GM12878 (cell line): ENCODE results near the gene CACNA1A. TPM values are rescaled to one million over a fixed set of nuclear protein-coding genes. Genes with fewer than 3 reads are reported as not detected.

ENCODE experiments used
- ATAC-seq: fragments of 200-7000 bp; cut with Tn5 transposase; 3 replicates; pipeline ENCODE4 v1.9.1; 2020; ENCODE audit warnings: mild to moderate bottlenecking, moderate library complexity
- BruUV-seq: library from RNA; stranded (reverse); fragments of 400-500 nt; replicated peaks from 2 replicates; lab custom pipeline; 2021; lab: Mats Ljungman, UMichigan
- CTCF ChIA-PET: fragments of 300-600 bp; sonication (Branson Sonifier 250); formaldehyde crosslinking; extraction: SDS; loops from one replicate; lab custom pipeline; 2021; ENCODE audit warnings: inconsistent platforms; lab: Yijun Ruan, JAX
- POLR2A ChIA-PET: fragments of 350-600 bp; formaldehyde crosslinking; extraction: SDS; loops from one replicate; lab custom pipeline; 2021; ENCODE audit warnings: inconsistent platforms; lab: Charles Lee
- RAD21 ChIA-PET: fragments of 300-600 bp; sonication (Branson Sonifier 250); formaldehyde crosslinking; loops from one replicate; lab custom pipeline; 2023; ENCODE audit warnings: antibody characterized with exemption; ENCODE audit not compliant: unreplicated experiment; lab: Charles Lee
- SMC1A ChIA-PET: fragments of 300-600 bp; sonication (Branson Sonifier 250); formaldehyde crosslinking; loops from one replicate; lab custom pipeline; 2023; ENCODE audit not compliant: unreplicated experiment, uncharacterized antibody; lab: Charles Lee
- DNase-seq: peaks from one replicate; pipeline ENCODE4 v3.0.0-alpha.2; 2011; ENCODE audit warnings: low read depth, low spot score
- FAIRE-seq: peaks from 3 replicates; lab custom pipeline; 2011; peaks lifted over from hg19 to GRCh38; lab: Jason Lieb, UNC
- H2AFZ ChIP-seq: 2 replicates; pipeline ENCODE4 v1.6.0; 2011; ENCODE audit warnings: low read depth, low read length, control low read depth; ENCODE audit not compliant: control insufficient read depth
- H3K27ac ChIP-seq: 2 replicates; pipeline ENCODE4 v1.5.1; 2011; ENCODE audit warnings: control low read depth; ENCODE audit not compliant: control insufficient read depth, insufficient read depth
- H3K27me3 ChIP-seq, 2 experiments: replicated peaks in 1 of 2; 2 replicates each; pipeline versions ENCODE4 v1.6.0 to v1.6.1; 2011; ENCODE audit warnings: low read length in 1 of 2; ENCODE audit not compliant: control insufficient read depth in 2 of 2, insufficient read depth in 2 of 2
- H3K36me3 ChIP-seq, 2 experiments: 2 replicates each; pipeline ENCODE4 v1.5.1; 2011; ENCODE audit warnings: low read length in 1 of 2; ENCODE audit not compliant: control insufficient read depth in 2 of 2, insufficient read depth in 2 of 2
- H3K4me1 ChIP-seq: 2 replicates; pipeline ENCODE4 v1.6.1; 2011; ENCODE audit warnings: mild to moderate bottlenecking, low read length, moderate library complexity, mixed read lengths; ENCODE audit not compliant: control insufficient read depth, insufficient read depth
- H3K4me2 ChIP-seq: 2 replicates; pipeline ENCODE4 v1.6.0; 2011; ENCODE audit warnings: control low read depth; ENCODE audit not compliant: control insufficient read depth, insufficient read depth
- H3K4me3 ChIP-seq: fragments of 200-600 bp; sonication (generic); 2 replicates; pipeline ENCODE4 v1.5.1; 2016
- H3K79me2 ChIP-seq: 2 replicates; pipeline ENCODE4 v1.6.0; 2011; ENCODE audit warnings: low read length; ENCODE audit not compliant: control insufficient read depth, insufficient read depth
- H3K9ac ChIP-seq: 2 replicates; pipeline ENCODE4 v1.8.0; 2011; ENCODE audit warnings: low read length, control low read depth, mixed read lengths; ENCODE audit not compliant: control insufficient read depth, insufficient read depth
- H3K9me3 ChIP-seq: replicated peaks from 3 replicates; pipeline ENCODE4 v1.5.1; 2011; ENCODE audit warnings: mild to moderate bottlenecking, low read length; ENCODE audit not compliant: control insufficient read depth, insufficient read depth
- H4K20me1 ChIP-seq: 2 replicates; pipeline ENCODE4 v1.6.0; 2011; ENCODE audit not compliant: control insufficient read depth, insufficient read depth
- CUX1 ChIP-seq: IDR thresholded peaks from 2 replicates; pipeline ENCODE4 v1.6.1; 2012; ENCODE audit warnings: improper control_type of control experiment, low read depth, low read length; ENCODE audit not compliant: insufficient replicate concordance
- YBX1 ChIP-seq: fragments of 450-650 bp; IDR thresholded peaks from 2 replicates; pipeline ENCODE4 v1.6.1; 2016; ENCODE audit warnings: antibody characterized with exemption
- WGBS: methylation state at CpG from one replicate; pipeline ENCODE4 v1.1.6; 2016; ENCODE audit warnings: low lambda C conversion rate; ENCODE audit not compliant: insufficient replicate concordance, insufficient coverage; ENCODE audit errors: missing lambda C conversion rate; 5-methylcytosine and 5-hydroxymethylcytosine counted together
- in situ Hi-C: fragments of 300-500 bp; cut with MboI; formaldehyde crosslinking; loops from 9 replicates; pipeline ENCODE4 v1.14.3; 2018; ENCODE audit warnings: mixed read lengths
- intact Hi-C: fragments of 100-400 bp; cut with micrococcal nuclease; formaldehyde crosslinking; loops from one replicate; pipeline ENCODE4 v1.14.2; 2022; ENCODE audit not compliant: unreplicated experiment
- polyA plus RNA-seq, 11 experiments: library from polyadenylated mRNA; depleted of rRNA in 4 of 11; unstranded in 6 of 11; stranded (reverse) in 5 of 11; fragments of >200 nt; fragmentation: Nextera tagmentation in 4 of 11; fragmentation: Illumina TruSeq in 1 of 11; extraction: Ambion mirVana in 4 of 11; extraction: Trizol in 1 of 11; gene quantifications; 1 replicate in 1 of 11; 2 replicates in 10 of 11; pipeline versions ENCODE4 v1.2.1 to v1.2.3, GENCODE V29; 2011 to 2016; ENCODE audit warnings: inconsistent platforms in 2 of 11, missing spikeins in 2 of 11, low read depth in 1 of 11
- total RNA-seq, 4 experiments: library from RNA; depleted of rRNA in 3 of 4; stranded (reverse); fragments of >200 nt in 3 of 4; fragmentation: Illumina TruSeq in 1 of 4; extraction: Trizol in 1 of 4; gene quantifications; 2 replicates each; pipeline versions ENCODE4 v1.2.1 to v1.2.3, GENCODE V29; 2013 to 2021

The CACNA1A gene
- total and polyA plus RNA-seq, 10 of the 15 experiments (the other 5 are each of a cell fraction or from before 2014, with no cell fraction given) = 1.1 to 4.4 (median 2.5) TPM

GRCh38 chr19:13363954-13364353, 142.3 kb downstream of the CACNA1A start:
- ChIA-PET RAD21 (no interaction called here), CTCF (interaction anchor here (1.0 kb wide), 1 partner anchor 83 kb away, joined by 4 read pairs; no protein-coding TSS in a partner anchor), POLR2A (no interaction called here), SMC1A (no interaction called here)
- Histone ChIP-seq H3K4me3 (no peak overlapping the region), H3K4me2 (no peak overlapping the region), H2AFZ (no peak overlapping the region), H3K79me2 (no peaks in the 10 kb centered on the region), H3K4me1 (no peaks in the 10 kb centered on the region), H3K27ac (no peak overlapping the region), H3K36me3 (no peaks in the 10 kb centered on the region), H3K27me3 (no peaks in the 10 kb centered on the region), H3K9me3 (no peaks in the 10 kb centered on the region), H3K9ac (no peak overlapping the region), H4K20me1 (no peaks in the 10 kb centered on the region)
- no peak for ATAC-seq
- TF ChIP-seq CUX1 (no peak), YBX1 (no peak)
- intact Hi-C loops = no loop called here
- no peak for DNase-seq
- in situ Hi-C loops = no loop called here
- 41% methylated on average over 5 of the region's 5 CpGs for WGBS
- FAIRE-seq = no peak
- no TSS peak for BruUV-seq
